KOPT-K1 (cell line): ENCODE results near the gene NBPF6.
"Not testable (repeated sequence)": the region's sequence is repeated elsewhere in the genome, so short reads cannot be mapped to it uniquely, and the experiment has no call there.

Experiments
- H3K27ac ChIP-seq: fragments of 200-600 bp; sonication (generic); 2 replicates; pipeline ENCODE4 v1.5.1; 2016; ENCODE audit warnings: antibody characterized with exemption, mild to moderate bottlenecking, low read depth, low read length; ENCODE audit not compliant: poor library complexity, severe bottlenecking
- H3K36me3 ChIP-seq: fragments of 200-600 bp; sonication (generic); 2 replicates; pipeline ENCODE4 v1.5.1; 2017; ENCODE audit warnings: antibody characterized with exemption, mild to moderate bottlenecking, low read length, moderate library complexity; ENCODE audit not compliant: insufficient read depth
- H3K9me3 ChIP-seq: fragments of 200-600 bp; sonication (generic); 2 replicates; pipeline ENCODE4 v1.5.1; 2017; ENCODE audit warnings: antibody characterized with exemption, low read length, mild to moderate bottlenecking; ENCODE audit not compliant: insufficient read depth, poor library complexity, severe bottlenecking

Gene NBPF6

GRCh38 chr1:108517301-108517897, 67.3 kb downstream of the NBPF6 start:
- not testable (repeated sequence) for H3K36me3 ChIP-seq, H3K9me3 ChIP-seq, H3K27ac ChIP-seq
